Lung (tissue), 12 donors: ENCODE results near the gene PPIE. TPM values are rescaled to one million over a fixed set of nuclear protein-coding genes. Genes with fewer than 3 reads are reported as not detected.
"Not testable (repeated sequence)": the region's sequence is repeated elsewhere in the genome, so short reads cannot be mapped to it uniquely, and the experiment has no call there.

Experiments
- ATAC-seq: fragments of 200-7000 bp; cut with Tn5 transposase; one replicate; pipeline ENCODE4 v1.9.1; 2020; ENCODE audit warnings: moderate number of reproducible peaks; ENCODE audit not compliant: insufficient read depth, low FRiP score
- DNase-seq, 3 donors: peaks; one replicate each; pipeline ENCODE4 v3.0.0-alpha.2; 2013 to 2017
- H3K27ac ChIP-seq, 2 donors: one replicate each; pipeline ENCODE4 v1.5.1; 2013; ENCODE audit warnings: mild to moderate bottlenecking in 2 of 2, moderate library complexity in 2 of 2, control low read depth in 1 of 2, inconsistent platforms in 1 of 2, low read depth in 1 of 2, low read length in 1 of 2
- H3K27me3 ChIP-seq, 3 donors: one replicate each; pipeline ENCODE4 v1.5.1; 2013; ENCODE audit warnings: low read length in 2 of 3; ENCODE audit not compliant: control insufficient read depth in 3 of 3, insufficient read depth in 3 of 3
- H3K36me3 ChIP-seq, 4 donors: one replicate each; pipeline ENCODE4 v1.5.1; 2013; ENCODE audit warnings: low read length in 4 of 4, mild to moderate bottlenecking in 1 of 4, moderate library complexity in 1 of 4; ENCODE audit not compliant: control insufficient read depth in 4 of 4, insufficient read depth in 4 of 4
- H3K4me1 ChIP-seq, 5 donors: one replicate each; pipeline ENCODE4 v1.5.1; 2013; ENCODE audit warnings: low read length in 5 of 5, mild to moderate bottlenecking in 2 of 5, moderate library complexity in 1 of 5; ENCODE audit not compliant: control insufficient read depth in 5 of 5, insufficient read depth in 5 of 5
- H3K4me3 ChIP-seq: one replicate; pipeline ENCODE4 v1.5.1; 2013; ENCODE audit warnings: mild to moderate bottlenecking, control low read depth, moderate library complexity
- H3K9ac ChIP-seq, 2 donors: one replicate each; pipeline ENCODE4 v1.5.1; 2013; ENCODE audit warnings: low read length in 2 of 2, control low read depth in 1 of 2; ENCODE audit not compliant: insufficient read depth in 1 of 2
- H3K9me3 ChIP-seq, 4 donors: one replicate each; pipeline ENCODE4 v1.5.1; 2013; ENCODE audit warnings: low read length in 3 of 4, mild to moderate bottlenecking in 1 of 4, moderate library complexity in 1 of 4; ENCODE audit not compliant: control insufficient read depth in 4 of 4, insufficient read depth in 3 of 4
- WGBS, 2 donors: extraction: QIAGEN DNeasy Blood & Tissue Kit; methylation state at CpG; one replicate each; pipeline ENCODE4 v1.1.7; 2013; 5-methylcytosine and 5-hydroxymethylcytosine counted together
- polyA plus RNA-seq, 2 donors: library from polyadenylated mRNA; stranded (reverse); fragments of 200-250 nt; gene quantifications; one replicate each; pipeline ENCODE4 v1.2.1, GENCODE V29; 2013
- total RNA-seq, 2 donors: library from RNA; depleted of rRNA in 1 of 2; stranded (reverse); fragments of >200 nt in 1 of 2; gene quantifications; one replicate each; pipeline ENCODE4 v1.2.1, GENCODE V29; 2014 to 2021
- TF ChIP-seq, protein P1 (sequence below): IDR thresholded peaks from 2 replicates; pipeline ENCODE4 v1.5.1; 2012; ENCODE audit warnings: mild to moderate bottlenecking; ENCODE audit errors: control extremely low read depth, extremely low read depth
- donor health status: control.
- donor health status: control.
- donor health status: Bipolar disorder and iron deficiency.
- donor health status: healthy.
- donor health status: DM: yes; HTN: yes; CAD: no.

The PPIE gene
- total and polyA plus RNA-seq, 4 donors, result 30.5 to 55.5 (median 44.3) TPM

DNA sequence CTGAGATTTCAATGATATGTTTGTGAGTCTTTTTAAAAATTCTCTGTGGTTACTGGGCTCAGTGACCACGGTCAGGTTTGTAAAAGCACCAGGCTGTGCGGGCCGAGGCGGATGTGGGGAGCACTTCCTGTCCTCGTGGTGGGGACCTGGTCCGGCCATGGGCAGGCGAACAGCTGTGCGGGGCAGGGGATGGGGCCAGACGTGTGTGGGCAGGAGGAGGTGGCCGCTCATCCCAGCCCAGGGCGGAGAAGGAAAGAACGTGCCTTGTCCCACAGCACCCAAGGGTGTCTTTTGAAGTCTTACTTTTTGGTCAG, 37.7 kb downstream of the PPIE start:
- H3K9me3 ChIP-seq, result no peaks in the 10 kb centered on the region
- no peak overlapping the region for H3K27ac ChIP-seq
- no peaks in the 10 kb centered on the region for H3K4me1 ChIP-seq
- DNase-seq (peak in 1 of 3 donors; percentile 9), ATAC-seq (no peak)
- TF ChIP-seq, protein P1, sequence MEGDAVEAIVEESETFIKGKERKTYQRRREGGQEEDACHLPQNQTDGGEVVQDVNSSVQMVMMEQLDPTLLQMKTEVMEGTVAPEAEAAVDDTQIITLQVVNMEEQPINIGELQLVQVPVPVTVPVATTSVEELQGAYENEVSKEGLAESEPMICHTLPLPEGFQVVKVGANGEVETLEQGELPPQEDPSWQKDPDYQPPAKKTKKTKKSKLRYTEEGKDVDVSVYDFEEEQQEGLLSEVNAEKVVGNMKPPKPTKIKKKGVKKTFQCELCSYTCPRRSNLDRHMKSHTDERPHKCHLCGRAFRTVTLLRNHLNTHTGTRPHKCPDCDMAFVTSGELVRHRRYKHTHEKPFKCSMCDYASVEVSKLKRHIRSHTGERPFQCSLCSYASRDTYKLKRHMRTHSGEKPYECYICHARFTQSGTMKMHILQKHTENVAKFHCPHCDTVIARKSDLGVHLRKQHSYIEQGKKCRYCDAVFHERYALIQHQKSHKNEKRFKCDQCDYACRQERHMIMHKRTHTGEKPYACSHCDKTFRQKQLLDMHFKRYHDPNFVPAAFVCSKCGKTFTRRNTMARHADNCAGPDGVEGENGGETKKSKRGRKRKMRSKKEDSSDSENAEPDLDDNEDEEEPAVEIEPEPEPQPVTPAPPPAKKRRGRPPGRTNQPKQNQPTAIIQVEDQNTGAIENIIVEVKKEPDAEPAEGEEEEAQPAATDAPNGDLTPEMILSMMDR, result no peak
- H3K36me3 ChIP-seq, result no peaks in the 10 kb centered on the region
- H3K9ac ChIP-seq, result no peak overlapping the region
- no peak overlapping the region for H3K4me3 ChIP-seq
- H3K27me3 ChIP-seq, result peaks cover 0 to 5% (median 0%) of the 10 kb centered on the region in 3 donors
- WGBS, 2 donors, result 45 to 56% methylated on average over 12 of the region's 12 CpGs

DNA sequence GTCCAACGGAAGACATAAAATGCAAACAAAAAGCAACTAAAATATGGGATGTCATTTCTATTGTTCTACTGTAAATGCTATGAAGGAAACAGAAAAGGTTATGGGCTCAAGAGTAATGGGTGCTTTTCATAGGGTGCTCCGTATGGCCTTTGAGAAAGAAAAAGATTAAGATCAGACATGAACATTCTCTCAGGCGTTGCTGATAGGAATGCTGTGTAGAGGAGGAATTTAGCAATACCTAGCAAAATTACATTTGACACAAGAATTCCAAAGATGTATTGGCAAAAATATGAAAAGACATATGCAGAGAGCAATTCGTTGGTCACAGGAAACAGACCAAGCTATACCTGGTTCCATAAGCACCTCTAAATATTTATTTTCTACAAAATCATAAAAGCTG, 38.2 kb downstream of the PPIE start:
- Histone ChIP-seq H3K9me3 (no peaks in the 10 kb centered on the region), H3K4me3 (no peak overlapping the region), H3K4me1 (no peaks in the 10 kb centered on the region), H3K27me3 (peaks cover 0 to 5% (median 0%) of the 10 kb centered on the region in 3 donors), H3K9ac (no peak overlapping the region), H3K27ac (no peak overlapping the region), H3K36me3 (no peaks in the 10 kb centered on the region)
- ATAC-seq, result no peak
- 74 to 82% methylated on average over 4 of the region's 4 CpGs for WGBS, 2 donors
- TF ChIP-seq, protein P1, result no peak
- no peak for DNase-seq

DNA sequence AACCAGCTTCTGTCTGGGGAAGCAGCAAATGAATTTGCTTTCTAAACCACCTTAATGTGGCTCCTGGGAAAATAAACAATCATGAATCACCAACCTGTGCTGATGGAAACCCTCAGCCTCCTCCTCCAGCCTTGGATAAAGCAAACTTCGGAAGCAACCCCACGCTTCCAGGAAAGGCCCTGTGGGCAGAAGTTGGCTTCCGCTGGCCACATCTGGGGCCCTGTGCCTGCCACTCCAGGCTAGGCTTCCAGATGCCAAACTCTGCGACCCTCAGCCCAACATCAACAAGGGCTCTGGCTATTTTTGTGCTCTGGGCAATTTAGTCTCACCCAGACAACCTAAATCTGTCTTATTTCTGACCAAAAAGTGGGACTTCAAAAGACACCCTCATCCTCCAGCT, 38.6 kb downstream of the PPIE start:
- Histone ChIP-seq H3K9ac (no peak overlapping the region), H3K27me3 (peaks cover 0 to 5% (median 0%) of the 10 kb centered on the region in 3 donors), H3K9me3 (no peaks in the 10 kb centered on the region), H3K4me1 (no peaks in the 10 kb centered on the region), H3K4me3 (no peak overlapping the region), H3K36me3 (no peaks in the 10 kb centered on the region), H3K27ac (no peak overlapping the region)
- DNase-seq (peak in 1 of 3 donors; percentile 5), ATAC-seq (no peak)
- 84 to 90% methylated on average over 4 of the region's 4 CpGs for WGBS, 2 donors
- TF ChIP-seq, protein P1, result no peak

DNA sequence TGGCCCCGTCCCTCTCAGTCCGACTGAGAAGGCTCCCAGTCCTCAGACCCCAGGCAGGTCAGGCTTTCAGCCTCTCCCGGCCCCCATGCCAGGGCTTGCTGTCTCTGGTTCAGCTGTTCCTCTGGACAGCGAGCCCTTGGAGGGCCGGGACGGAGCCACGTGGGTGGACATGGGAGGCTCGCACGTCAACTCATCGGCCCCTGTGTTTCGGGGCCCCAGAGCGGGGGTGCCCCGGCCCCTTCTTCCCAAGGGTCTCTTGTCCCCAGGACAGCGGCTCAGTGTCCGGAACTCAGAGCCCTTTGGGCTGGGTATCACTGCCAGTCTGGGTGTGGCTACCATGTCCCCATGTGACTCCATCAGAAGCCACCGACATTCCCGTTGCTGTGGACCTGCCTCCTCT, 39.2 kb downstream of the PPIE start:
- not testable (repeated sequence) for H3K9ac ChIP-seq, H3K9me3 ChIP-seq, ATAC-seq, H3K4me3 ChIP-seq, H3K4me1 ChIP-seq, H3K27ac ChIP-seq, DNase-seq, H3K27me3 ChIP-seq, H3K36me3 ChIP-seq
- 93 to 96% methylated on average over 13 to 17 of the region's 17 CpGs for whole genome bisulfite sequencing, 2 donors

DNA sequence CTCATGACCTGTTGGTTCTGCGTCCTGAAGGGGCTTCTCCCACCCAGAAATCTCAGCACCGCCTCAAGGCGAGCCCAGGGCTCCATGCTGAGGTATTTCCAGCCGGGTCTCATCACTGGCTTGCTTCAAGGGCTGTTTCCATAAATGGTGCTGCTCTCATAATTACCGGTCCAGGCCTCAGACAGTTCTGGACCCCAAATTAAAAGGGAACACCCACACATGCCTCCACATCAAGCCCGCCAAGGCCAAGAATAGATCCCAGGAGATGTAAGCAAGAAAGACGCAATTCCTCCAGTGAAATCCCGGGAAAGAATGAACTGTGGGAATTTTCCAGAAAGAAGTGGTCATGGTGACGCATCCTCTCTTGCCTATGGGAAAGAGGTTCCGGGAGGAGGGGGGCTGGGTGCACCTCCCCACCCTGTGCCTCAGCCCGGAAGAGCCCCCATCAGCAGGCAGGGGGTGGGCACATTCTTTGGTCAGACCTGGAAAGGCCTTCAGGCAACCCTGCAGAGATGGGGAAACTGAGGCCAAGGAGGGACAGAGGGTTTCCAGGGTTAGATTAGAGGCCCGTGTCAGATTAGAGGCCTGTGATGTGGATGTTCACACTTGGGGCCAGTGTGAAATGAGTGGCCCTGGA, 39.9 kb downstream of the PPIE start:
- peak in 1 of 3 donors; percentile 2 for DNase-seq
- not testable (repeated sequence) for H3K4me1 ChIP-seq, H3K36me3 ChIP-seq, ATAC-seq, H3K4me3 ChIP-seq, H3K27ac ChIP-seq, H3K9ac ChIP-seq, H3K9me3 ChIP-seq, H3K27me3 ChIP-seq
- 90 to 91% methylated on average over 9 to 12 of the region's 12 CpGs for WGBS, 2 donors
